Measurements from ENCODE around the gene ATP8B1.

ATP8B1 gene

GRCh38 chr18:57809190-57809589 is 6.1 kb upstream of the ATP8B1 start:
- Histone ChIP-seq H3K36me3 (replicated peaks) (no peaks in the 10 kb centered on the region), H3K9me3 (no peaks in the 10 kb centered on the region), H3K4me3 (no peak overlapping the region), H3K27me3 (ENCODE audit: low read depth) (peaks cover 13% of the 10 kb centered on the region), H3K4me1 (no peaks in the 10 kb centered on the region)
- DNase-seq (ENCODE audit: low spot score in 2 of 2): no peak
- in situ Hi-C loops (cut with MboI; ENCODE audit: low sequenced_read_pairs): no loop called here

- no peaks in the 10 kb centered on the region for H3K9me3 ChIP-seq
- in situ Hi-C loops (cut with MboI; ENCODE audit: low sequenced_read_pairs): no loop called here
- no peak for DNase-seq (ENCODE audit: low spot score in 2 of 2)
- H3K4me1 ChIP-seq: no peaks in the 10 kb centered on the region
- H3K4me3 ChIP-seq: no peak overlapping the region
- H3K27me3 ChIP-seq (ENCODE audit: low read depth): peaks cover 29% of the 10 kb centered on the region
- no peaks in the 10 kb centered on the region for H3K36me3 ChIP-seq (replicated peaks)
Observed at GRCh38 chr18:57807336-57808117, 4.4 kb upstream of the ATP8B1 start.

DNA sequence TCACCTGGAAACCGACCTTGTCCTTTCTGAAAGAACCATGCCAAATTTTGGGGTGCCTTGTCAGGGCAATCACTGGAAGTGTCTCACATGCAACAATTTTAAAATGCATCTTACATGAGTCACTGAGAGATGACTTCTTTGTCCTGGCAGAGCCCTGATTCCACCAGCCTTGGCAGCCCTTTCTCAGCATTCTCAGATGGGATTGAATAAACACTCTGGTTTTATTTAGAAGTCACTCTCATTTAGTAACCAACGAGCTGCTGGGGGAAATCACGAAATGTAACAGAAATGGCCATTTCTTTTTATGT is 3.8 kb upstream of the ATP8B1 start:
- Histone ChIP-seq H3K9me3 (no peaks in the 10 kb centered on the region), H3K27me3 (ENCODE audit: low read depth) (peaks cover 35% of the 10 kb centered on the region), H3K36me3 (replicated peaks) (no peaks in the 10 kb centered on the region), H3K4me3 (no peak overlapping the region), H3K4me1 (no peaks in the 10 kb centered on the region)
- in situ Hi-C loops (cut with MboI; ENCODE audit: low sequenced_read_pairs): no loop called here
- no peak for DNase-seq (ENCODE audit: low spot score in 2 of 2)

GRCh38 chr18:57806201-57806977 is 3.3 kb upstream of the ATP8B1 start:
- Histone ChIP-seq H3K9me3 (no peaks in the 10 kb centered on the region), H3K4me3 (no peak overlapping the region), H3K36me3 (replicated peaks) (no peaks in the 10 kb centered on the region), H3K4me1 (no peaks in the 10 kb centered on the region), H3K27me3 (ENCODE audit: low read depth) (peaks cover 41% of the 10 kb centered on the region)
- peak in 1 of 2 experiments; percentile 16 for DNase-seq (ENCODE audit: low spot score in 2 of 2)
- in situ Hi-C loops (cut with MboI; ENCODE audit: low sequenced_read_pairs): no loop called here

- Histone ChIP-seq H3K9me3 (no peaks in the 10 kb centered on the region), H3K27me3 (ENCODE audit: low read depth) (peaks cover 53% of the 10 kb centered on the region), H3K36me3 (replicated peaks) (no peaks in the 10 kb centered on the region), H3K4me3 (no peak overlapping the region), H3K4me1 (no peaks in the 10 kb centered on the region)
- no peak for DNase-seq (ENCODE audit: low spot score in 2 of 2)
- in situ Hi-C loops (cut with MboI; ENCODE audit: low sequenced_read_pairs): no loop called here
Observed at GRCh38 chr18:57805117-57805516, 2.0 kb upstream of the ATP8B1 start.

DNA sequence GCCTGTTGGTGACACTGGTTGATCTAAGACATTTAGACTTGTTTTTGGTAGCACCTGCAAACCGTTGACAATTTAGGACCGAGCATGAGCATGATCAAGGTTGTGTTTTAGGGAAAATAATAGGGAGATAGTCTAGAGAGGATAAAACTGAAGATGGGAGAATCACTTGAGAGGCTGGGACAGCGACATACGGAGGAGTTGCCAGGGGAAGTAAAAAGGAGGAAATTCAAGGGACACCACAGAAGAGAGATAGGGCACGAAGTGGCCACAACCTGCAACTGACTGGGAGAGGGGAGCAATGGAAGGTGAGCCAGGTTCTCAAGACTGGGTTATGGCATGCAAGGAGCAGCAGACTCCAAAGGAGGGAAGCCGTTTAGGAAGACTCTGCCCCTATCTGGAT is 1.4 kb upstream of the ATP8B1 start:
- no peak for DNase-seq (ENCODE audit: low spot score in 2 of 2)
- Histone ChIP-seq H3K4me3 (no peak overlapping the region), H3K9me3 (no peaks in the 10 kb centered on the region), H3K4me1 (no peaks in the 10 kb centered on the region), H3K36me3 (replicated peaks) (no peaks in the 10 kb centered on the region), H3K27me3 (ENCODE audit: low read depth) (peaks cover 58% of the 10 kb centered on the region)
- in situ Hi-C loops (cut with MboI; ENCODE audit: low sequenced_read_pairs): no loop called here

DNA sequence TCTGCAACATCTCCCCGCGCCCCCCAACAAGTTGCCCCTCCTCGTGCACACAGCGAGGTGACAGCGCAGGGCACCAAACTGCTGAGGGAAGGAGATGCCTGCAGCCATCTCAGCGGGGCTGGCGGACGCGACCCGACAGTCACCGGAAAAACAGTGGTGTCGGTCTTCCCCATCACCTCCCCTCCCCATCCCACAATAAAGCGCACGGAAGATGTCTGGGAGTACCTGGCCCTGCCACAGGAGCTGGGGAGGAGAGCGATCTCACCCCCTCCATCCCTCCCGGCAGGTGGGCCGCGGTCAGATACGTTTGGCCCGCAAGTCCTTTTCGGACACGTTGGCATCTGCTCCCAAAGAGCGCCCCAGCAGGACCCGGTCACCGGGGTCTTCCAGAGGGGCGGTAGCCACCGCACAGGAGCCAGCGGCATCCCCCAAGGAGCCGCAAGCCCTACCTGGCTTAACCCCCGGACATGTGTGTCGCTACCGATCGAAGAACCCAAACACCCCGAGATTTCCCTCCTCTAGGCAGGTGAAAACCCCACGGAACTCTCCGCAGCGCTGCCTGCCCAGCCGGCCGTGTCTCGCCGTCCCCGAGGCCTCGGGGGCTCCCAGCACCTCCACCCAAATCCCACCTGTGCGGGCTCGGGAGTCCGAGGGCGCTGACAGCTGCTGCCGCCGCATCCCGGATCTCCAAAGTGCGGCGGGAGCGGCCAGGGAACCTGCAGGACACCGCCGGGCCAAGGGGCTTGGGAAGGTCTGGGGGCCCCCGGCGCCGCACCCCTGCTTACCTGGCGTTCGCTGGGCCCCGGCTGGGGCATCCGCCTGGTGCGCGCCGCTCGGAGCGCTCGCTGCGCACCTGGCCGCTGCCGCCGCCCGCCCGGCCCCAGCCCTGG is 657 bp downstream of the ATP8B1 start:
- peak overlapping the region; percentile 6; the same call in 1 of the 2 replicates for H3K4me3 ChIP-seq
- H3K27me3 ChIP-seq (ENCODE audit: low read depth): peaks cover 53% of the 10 kb centered on the region
- H3K9me3 ChIP-seq: no peaks in the 10 kb centered on the region
- peaks cover under 1% of the 10 kb centered on the region; the same call in 1 of the 2 replicates for H3K4me1 ChIP-seq
- DNase-seq (ENCODE audit: low spot score in 2 of 2): no peak
- H3K36me3 ChIP-seq (replicated peaks): no peaks in the 10 kb centered on the region
- in situ Hi-C loops (cut with MboI; ENCODE audit: low sequenced_read_pairs): no loop called here

DNA sequence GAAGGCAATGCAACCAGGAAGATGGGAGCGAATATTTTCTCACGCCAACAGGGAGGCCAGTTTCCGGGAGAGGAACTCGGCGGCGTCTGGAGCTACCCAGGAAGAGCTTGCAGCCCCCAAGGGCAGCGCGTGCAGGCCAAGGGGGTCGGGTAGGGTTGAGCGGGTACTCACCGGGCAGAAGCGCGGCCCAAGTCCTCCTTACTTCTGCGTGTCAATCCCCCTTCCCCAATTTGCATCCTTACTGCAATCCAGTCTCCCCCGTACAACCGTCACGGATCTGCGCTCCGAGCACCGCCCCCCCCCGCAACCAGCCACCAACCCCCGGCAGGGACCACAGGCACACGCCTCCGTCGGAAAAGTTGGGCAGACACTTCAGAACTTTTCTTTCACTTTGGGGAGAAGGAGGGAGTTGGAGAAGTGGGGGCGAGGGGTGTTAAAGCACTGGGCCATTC is 1.3 kb downstream of the ATP8B1 start:
- H3K4me3 ChIP-seq: no peak overlapping the region
- peaks cover 5% of the 10 kb centered on the region for H3K4me1 ChIP-seq
- peaks cover 53% of the 10 kb centered on the region for H3K27me3 ChIP-seq (ENCODE audit: low read depth)
- in situ Hi-C loops (cut with MboI; ENCODE audit: low sequenced_read_pairs): no loop called here
- DNase-seq (ENCODE audit: low spot score in 2 of 2): no peak
- H3K36me3 ChIP-seq (replicated peaks): no peaks in the 10 kb centered on the region
- no peaks in the 10 kb centered on the region for H3K9me3 ChIP-seq

DNA sequence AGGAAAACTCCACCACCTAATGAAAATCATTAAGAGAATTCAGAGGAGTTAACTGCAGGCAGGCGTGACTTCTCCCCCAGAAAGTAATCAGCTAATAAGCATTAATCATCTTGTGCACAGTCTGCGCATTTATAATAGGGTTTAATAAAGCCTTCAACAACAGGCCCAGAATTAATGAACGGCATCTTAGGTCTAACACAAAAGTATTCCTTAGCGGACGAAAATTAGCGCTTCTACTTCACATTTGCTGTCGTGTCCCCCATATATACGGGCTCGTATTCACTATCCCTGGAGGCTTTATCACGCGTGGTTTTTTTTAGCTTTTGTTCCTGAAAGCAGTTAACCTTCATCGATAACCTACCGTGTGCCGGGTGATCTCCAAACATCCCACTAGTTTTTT is 1.8 kb downstream of the ATP8B1 start:
- Histone ChIP-seq H3K36me3 (replicated peaks) (no peaks in the 10 kb centered on the region), H3K4me1 (peaks cover 10% of the 10 kb centered on the region), H3K27me3 (ENCODE audit: low read depth) (peaks cover 53% of the 10 kb centered on the region), H3K9me3 (no peaks in the 10 kb centered on the region), H3K4me3 (no peak overlapping the region)
- in situ Hi-C loops (cut with MboI; ENCODE audit: low sequenced_read_pairs): no loop called here
- DNase-seq (ENCODE audit: low spot score in 2 of 2): no peak

GRCh38 chr18:57798713-57799373 is 4.3 kb downstream of the ATP8B1 start:
- no peak for DNase-seq (ENCODE audit: low spot score in 2 of 2)
- H3K4me1 ChIP-seq: peaks cover 10% of the 10 kb centered on the region
- no peaks in the 10 kb centered on the region for H3K9me3 ChIP-seq
- in situ Hi-C loops (cut with MboI; ENCODE audit: low sequenced_read_pairs): no loop called here
- no peaks in the 10 kb centered on the region for H3K36me3 ChIP-seq (replicated peaks)
- H3K27me3 ChIP-seq (ENCODE audit: low read depth): peaks cover 42% of the 10 kb centered on the region
- no peak overlapping the region for H3K4me3 ChIP-seq

DNA sequence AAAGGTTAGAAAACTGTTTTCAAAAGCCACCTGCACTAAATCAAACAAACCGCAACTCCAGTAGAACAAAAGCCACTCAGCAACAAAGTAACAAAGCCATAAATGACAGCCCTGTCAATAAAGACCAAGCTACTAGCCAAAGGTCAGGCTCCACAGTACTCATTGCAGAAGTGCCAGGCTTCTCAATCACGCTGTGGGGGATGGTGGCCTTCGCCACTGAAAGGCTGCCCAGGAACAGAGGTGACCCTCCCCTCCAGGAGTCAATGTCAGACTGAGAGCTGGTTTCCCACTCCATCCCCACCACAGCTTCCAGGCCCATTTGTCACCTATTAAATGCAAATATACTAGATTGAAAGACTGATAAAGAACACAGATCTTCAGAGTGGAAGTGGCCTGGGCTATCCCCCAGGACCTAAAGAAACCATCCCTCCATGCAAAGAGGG is 5.9 kb downstream of the ATP8B1 start:
- DNase-seq (ENCODE audit: low spot score in 2 of 2): peak; percentile 73 to 78
- Histone ChIP-seq H3K36me3 (replicated peaks) (no peaks in the 10 kb centered on the region), H3K27me3 (ENCODE audit: low read depth) (peaks cover 26% of the 10 kb centered on the region), H3K4me3 (no peak overlapping the region), H3K9me3 (no peaks in the 10 kb centered on the region), H3K4me1 (peaks cover 17% of the 10 kb centered on the region)
- in situ Hi-C loops (cut with MboI; ENCODE audit: low sequenced_read_pairs): no loop called here

DNA sequence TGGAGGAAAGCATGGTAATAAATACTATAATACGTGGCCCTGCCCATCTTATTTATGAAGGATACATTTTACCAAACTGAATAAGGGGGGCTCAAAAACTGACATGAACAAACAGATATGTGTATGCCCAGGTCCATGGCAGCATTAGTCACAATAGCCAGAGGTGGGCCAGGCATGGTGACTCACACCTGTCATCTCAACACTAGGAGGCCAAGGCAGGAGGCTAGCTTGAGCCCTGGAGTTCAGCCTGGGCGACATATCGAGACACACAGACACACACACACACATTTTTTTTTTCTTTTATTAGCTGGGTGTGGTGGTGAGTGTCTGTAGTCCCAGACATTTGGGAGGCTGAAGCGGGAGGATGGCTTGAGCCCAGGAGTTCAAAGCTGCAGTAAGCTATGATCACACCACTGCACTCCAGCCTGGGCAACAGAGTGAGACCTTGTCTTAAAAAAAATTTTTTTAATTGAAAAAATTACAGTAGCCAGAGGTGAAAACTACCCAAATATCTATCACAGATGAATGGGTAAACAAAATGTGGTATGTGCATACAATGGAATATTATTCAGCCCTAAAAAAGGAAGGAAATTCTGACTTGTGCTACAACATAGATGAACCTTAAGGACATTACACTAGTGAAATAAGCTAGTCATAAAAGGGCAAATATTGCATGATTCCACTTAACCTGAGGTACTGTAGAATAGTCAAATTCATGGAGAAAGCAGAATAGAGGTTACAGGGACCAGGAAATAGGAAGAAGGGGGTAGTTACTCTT is 8.0 kb downstream of the ATP8B1 start:
- no peaks in the 10 kb centered on the region for H3K36me3 ChIP-seq (replicated peaks)
- in situ Hi-C loops (cut with MboI; ENCODE audit: low sequenced_read_pairs): no loop called here
- H3K27me3 ChIP-seq (ENCODE audit: low read depth): peaks cover 5% of the 10 kb centered on the region
- H3K9me3 ChIP-seq: no peaks in the 10 kb centered on the region
- DNase-seq (ENCODE audit: low spot score in 2 of 2): no peak
- no peak overlapping the region for H3K4me3 ChIP-seq
- peaks cover 17% of the 10 kb centered on the region for H3K4me1 ChIP-seq
